Measurements from ENCODE around the gene RAB13.

RAB13 gene

GRCh38 chr1:153977250-153978240 lies 8.6 kb downstream of the RAB13 start, which contains the start of gene JTB:
Gene JTB (minus strand): TSS chr1:153977674. CDS start chr1:153977252, 422 bp downstream.
- DNase-seq (ENCODE audit: low read depth in 2 of 2): peak; percentile 52 to 69

- no peak for DNase-seq (ENCODE audit: low read depth in 2 of 2)
Observed at GRCh38 chr1:153976819-153977249, 9.3 kb downstream of the RAB13 start.

GRCh38 chr1:153973525-153973924 lies 12.6 kb downstream of the RAB13 start:
- DNase-seq (ENCODE audit: low read depth in 2 of 2): no peak

- no peak for DNase-seq (ENCODE audit: low read depth in 2 of 2)
Observed at GRCh38 chr1:153973071-153973470, 13.1 kb downstream of the RAB13 start.

- no peak for DNase-seq (ENCODE audit: low read depth in 2 of 2)
Observed at GRCh38 chr1:153970346-153970745, 15.8 kb downstream of the RAB13 start.

- no peak for DNase-seq (ENCODE audit: low read depth in 2 of 2)
Observed at GRCh38 chr1:153968972-153969371, 17.2 kb downstream of the RAB13 start.

- DNase-seq (ENCODE audit: low read depth in 2 of 2): no peak
Observed at GRCh38 chr1:153968408-153968807, 17.7 kb downstream of the RAB13 start.

- no peak for DNase-seq (ENCODE audit: low read depth in 2 of 2)
Observed at GRCh38 chr1:153968000-153968363, 18.2 kb downstream of the RAB13 start.

- DNase-seq (ENCODE audit: low read depth in 2 of 2): peak; percentile 66 to 68
Observed at GRCh38 chr1:153967107-153967999, 18.8 kb downstream of the RAB13 start, which contains the start of gene CREB3L4. Gene CREB3L4 (plus strand): TSS chr1:153967902. CDS start chr1:153968526, 624 bp downstream.

GRCh38 chr1:153963850-153964331 lies 22.2 kb downstream of the RAB13 start:
- no peak for DNase-seq (ENCODE audit: low read depth in 2 of 2)

GRCh38 chr1:153963030-153963849 lies 22.9 kb downstream of the RAB13 start, which contains the start of gene SLC39A1:
Gene SLC39A1 (minus strand): TSS chr1:153963537. CDS start chr1:153962715, 822 bp downstream.
- peak; percentile 84 to 90 for DNase-seq (ENCODE audit: low read depth in 2 of 2)

- no peak for DNase-seq (ENCODE audit: low read depth in 2 of 2)
Observed at GRCh38 chr1:153962088-153963029, 23.8 kb downstream of the RAB13 start.

- DNase-seq (ENCODE audit: low read depth in 2 of 2): no peak
Observed at GRCh38 chr1:153961421-153961820, 24.7 kb downstream of the RAB13 start.

GRCh38 chr1:153960206-153960605 lies 25.9 kb downstream of the RAB13 start:
- no peak for DNase-seq (ENCODE audit: low read depth in 2 of 2)

GRCh38 chr1:153959454-153959853 lies 26.7 kb downstream of the RAB13 start:
- no peak for DNase-seq (ENCODE audit: low read depth in 2 of 2)

GRCh38 chr1:153958961-153959260 lies 27.2 kb downstream of the RAB13 start:
- no peak for DNase-seq (ENCODE audit: low read depth in 2 of 2)

- peak; percentile 90 to 93 for DNase-seq (ENCODE audit: low read depth in 2 of 2)
Observed at GRCh38 chr1:153958111-153958960, 27.8 kb downstream of the RAB13 start, which contains the start of gene CRTC2. Gene CRTC2 (minus strand): TSS chr1:153958612. CDS start chr1:153958497, 115 bp downstream.

GRCh38 chr1:153957744-153958110 lies 28.4 kb downstream of the RAB13 start:
- no peak for DNase-seq (ENCODE audit: low read depth in 2 of 2)
